ENCODE data around the gene ZNF226.

GRCh38 chr19:44182145-44182544 is 17.2 kb downstream of the ZNF226 start:
- no peak for TF ChIP-seq POLR2AphosphoS5 (IDR thresholded peaks at IDR 0.05; ENCODE audit: borderline replicate concordance, low read depth, low read length)
- TF ChIP-seq EZH2 (IDR thresholded peaks at IDR 0.05): no peak

All from SK-N-MC (cell line).